Stimulated activated naive CD8-positive, alpha-beta T cell treated with anti-CD3 and anti-CD28 coated beads, Interleukin-15, Interleukin-2, amounts not matched to agents 100 U/mL and 50 U/mL, for 24 hours (primary cell): ENCODE data around the gene C1orf174.
A peak's percentile ranks its signal among the peaks of the same experiment; 100 is the strongest.

Experiments used
- ATAC-seq: fragments of 150-1000 bp; cut with Tn5 transposase; one replicate; pipeline ENCODE4 v1.10.0; 2021
- DNase-seq: peaks from one replicate; pipeline ENCODE4 v3.0.0; 2021

The C1orf174 gene

DNA sequence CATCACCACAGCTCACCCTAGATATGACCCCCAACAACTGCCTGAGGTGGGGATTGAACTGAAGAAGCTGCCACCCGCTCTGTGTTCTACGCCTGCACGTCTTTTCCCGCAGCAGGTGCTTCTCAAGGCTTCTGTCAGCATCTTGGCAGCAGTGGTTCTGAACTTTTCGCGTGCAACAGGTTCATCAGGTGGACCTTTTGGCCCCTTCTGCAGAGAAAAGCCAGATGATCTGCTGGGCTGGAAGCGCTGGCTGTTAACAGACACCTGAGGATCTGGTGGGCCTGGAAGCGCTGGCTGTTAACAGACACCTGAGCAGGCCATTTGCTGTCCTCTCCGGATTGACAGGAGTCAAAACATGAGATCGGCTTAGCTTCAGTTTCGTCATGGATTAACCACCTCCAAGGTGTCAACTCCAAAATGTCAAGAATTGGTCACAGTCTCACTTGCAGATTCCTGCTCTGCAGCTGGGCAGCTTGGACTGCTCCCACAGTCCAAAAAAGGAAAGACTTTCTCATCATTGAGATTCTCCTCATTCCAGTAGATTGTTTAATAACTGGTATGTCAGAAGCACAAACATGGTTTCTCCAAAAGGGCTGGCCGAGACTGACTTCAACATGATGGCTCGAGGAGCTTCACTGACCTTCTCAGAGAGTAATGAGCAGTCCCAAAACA, 4.7 kb downstream of the C1orf174 start:
- DNase-seq (no peak), ATAC-seq (no peak)

DNA sequence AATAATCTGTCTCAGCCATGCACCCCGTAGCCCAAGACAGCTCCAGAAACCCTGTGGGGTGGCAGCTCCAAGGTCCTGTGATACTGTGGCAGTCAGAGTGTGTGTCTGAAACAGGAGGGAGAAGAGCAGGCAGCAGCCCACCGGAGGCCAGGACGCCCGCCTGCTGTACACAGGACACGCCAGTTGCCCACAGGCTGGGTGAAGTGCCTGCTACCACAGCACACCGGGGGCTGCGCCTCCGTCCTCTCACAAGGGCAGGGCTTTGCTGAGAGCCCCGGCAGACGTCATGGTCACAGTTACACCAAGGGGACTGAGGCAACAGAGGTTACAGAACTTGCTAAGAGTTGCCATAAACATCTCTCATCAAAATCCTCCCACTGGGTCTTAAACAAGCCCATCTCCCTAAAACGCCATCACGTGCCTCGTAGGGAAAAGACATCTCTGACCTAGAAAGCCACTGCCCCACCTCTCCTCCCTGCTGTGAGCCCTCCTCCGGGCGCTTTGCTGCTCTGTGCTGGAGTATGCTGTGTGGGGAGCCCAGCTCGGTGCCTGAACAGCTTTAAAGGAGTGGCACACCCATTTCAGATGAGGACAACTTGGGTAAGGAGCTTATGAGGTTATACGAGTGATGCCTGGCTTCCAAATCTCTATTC, 5.3 kb downstream of the C1orf174 start:
- DNase-seq (no peak), ATAC-seq (no peak)

- DNase-seq (no peak), ATAC-seq (no peak)
These were observed 6.9 kb downstream of the C1orf174 start for GRCh38 chr1:3893190-3893589.

DNA sequence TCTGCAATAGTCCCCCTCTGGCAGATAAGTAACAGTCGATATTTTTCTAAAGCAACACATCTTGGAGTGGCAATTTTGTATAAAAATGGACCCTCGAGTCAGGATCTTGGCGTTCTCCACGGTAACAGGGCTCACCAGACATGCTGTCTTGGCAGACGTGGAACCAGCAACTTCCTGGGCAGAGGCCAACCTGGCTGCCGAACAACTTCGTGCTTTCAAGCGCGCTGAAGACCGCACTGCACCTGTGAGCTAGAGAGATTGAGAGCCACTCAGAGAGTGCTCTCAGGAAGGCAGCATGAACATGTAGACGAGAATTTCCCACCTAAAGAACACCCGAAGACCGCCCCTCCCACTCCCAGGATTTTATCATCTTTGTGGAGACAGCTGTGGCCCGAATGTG, 7.3 kb downstream of the C1orf174 start:
- ATAC-seq = no peak
- DNase-seq = no peak

DNA sequence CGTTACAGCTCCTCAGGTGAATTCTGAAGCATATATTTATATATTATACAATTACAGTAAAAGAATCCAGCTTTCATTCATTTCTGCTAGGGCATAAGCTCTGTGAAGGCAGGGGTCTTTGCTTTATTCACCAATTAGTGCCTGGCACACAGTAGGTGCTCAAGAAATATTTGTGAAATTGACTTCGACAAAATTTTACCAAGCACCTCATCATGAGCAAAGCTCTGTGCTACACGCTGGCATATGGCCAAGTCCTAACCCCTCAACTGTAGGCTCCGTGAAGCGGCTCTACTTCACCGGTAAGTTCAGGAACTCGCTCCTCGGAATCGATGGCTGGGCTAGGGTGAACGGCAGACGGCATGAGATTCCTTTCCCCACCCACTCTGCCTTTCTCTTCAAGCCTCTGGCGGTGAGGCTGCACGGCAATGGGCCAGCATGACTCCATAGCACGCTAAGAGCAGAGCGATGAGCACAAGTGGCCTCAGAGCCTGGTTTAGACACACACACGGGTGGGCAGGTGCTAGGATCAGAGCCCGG, 8.7 kb downstream of the C1orf174 start:
- no peak for ATAC-seq
- DNase-seq = no peak

- ATAC-seq (peak; percentile 77), DNase-seq (no peak)
These were observed 9.4 kb downstream of the C1orf174 start for GRCh38 chr1:3890389-3891328.

DNA sequence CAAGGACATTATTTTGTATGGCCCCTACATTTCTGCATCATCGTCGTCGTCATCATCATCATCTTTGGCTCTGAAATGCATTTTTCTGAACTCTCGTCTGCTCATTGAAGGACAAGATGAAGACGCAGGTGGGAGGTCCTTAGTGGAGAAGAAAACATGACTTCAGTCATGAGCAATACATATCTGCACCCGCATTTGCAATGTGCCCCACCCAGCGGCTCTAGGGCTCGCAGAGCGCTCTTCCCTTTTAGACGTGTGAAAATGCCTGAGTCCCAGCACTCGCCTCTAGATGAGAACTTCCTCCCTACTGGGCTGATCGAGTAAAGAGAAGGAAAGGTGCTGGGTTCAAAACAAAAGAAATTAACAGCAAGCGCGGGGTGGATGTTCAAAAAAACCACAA, 10.1 kb downstream of the C1orf174 start:
- DNase-seq = no peak

GRCh38 chr1:3888301-3888700, 11.8 kb downstream of the C1orf174 start:
- DNase-seq = no peak
- no peak for ATAC-seq

More for the DNA sequence above, 10.1 kb downstream of the C1orf174 start:
- no peak for ATAC-seq

DNA sequence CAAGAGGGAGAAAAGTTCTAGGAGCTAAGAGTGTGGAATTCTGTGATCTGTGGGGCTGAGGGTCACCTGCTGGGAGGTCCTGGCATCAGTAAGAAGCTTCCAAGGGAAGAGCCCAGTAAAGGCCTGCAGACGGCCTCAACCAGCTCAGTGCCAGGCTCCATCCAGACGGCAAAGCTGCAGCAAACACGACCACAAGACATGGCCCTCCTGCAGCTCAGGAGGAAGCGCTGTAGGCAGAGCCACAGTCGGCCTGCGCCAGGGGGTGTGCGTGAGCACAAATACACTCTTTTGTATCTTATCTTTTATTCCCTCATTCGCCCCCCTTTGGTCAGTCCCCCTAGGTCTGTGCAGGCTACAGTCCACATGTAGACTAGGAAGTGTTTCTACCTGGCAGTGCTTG, 13.4 kb downstream of the C1orf174 start:
- DNase-seq (no peak), ATAC-seq (no peak)

- no peak for ATAC-seq
- no peak for DNase-seq
These were observed 13.9 kb downstream of the C1orf174 start for GRCh38 chr1:3886106-3886670.

DNA sequence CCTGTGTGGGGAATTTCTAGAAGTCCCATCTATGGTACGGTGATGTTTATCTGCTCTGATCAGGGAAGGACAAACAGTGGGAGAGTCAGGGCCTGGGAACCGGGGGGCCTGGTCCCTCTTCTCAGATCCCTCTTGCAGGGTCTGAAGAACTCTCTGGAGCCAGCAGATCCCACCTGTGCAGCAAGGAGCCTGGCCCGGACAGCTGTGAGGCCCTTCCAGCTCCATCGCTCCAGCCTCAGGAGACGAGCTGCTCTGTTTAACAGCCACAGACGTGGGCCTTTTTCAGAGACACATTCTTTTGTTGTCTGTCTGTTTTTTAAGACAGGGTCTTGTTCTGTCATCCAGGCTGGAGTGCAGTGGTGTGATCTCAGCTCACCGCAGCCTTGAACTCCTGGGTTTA, 14.5 kb downstream of the C1orf174 start:
- DNase-seq (no peak), ATAC-seq (no peak)

DNA sequence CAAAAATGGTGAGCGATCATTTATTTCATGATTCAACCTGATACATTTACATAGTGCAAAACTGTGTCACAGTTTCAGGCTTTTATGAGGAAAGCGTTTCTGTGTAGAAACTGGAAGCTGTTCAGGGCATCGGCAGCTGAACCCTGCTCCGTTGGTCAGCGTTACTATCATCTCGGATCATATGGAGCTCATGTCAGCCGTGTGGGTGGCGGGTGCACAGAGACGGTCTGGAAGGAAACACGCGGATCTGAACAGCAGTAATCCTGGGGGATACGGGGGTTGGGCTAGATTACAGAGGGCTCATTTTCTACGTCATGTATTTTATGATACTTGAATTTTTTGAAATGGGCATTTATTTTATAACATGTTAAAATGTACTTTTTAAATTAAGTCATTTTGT, 15.1 kb downstream of the C1orf174 start:
- ATAC-seq (no peak), DNase-seq (no peak)

DNA sequence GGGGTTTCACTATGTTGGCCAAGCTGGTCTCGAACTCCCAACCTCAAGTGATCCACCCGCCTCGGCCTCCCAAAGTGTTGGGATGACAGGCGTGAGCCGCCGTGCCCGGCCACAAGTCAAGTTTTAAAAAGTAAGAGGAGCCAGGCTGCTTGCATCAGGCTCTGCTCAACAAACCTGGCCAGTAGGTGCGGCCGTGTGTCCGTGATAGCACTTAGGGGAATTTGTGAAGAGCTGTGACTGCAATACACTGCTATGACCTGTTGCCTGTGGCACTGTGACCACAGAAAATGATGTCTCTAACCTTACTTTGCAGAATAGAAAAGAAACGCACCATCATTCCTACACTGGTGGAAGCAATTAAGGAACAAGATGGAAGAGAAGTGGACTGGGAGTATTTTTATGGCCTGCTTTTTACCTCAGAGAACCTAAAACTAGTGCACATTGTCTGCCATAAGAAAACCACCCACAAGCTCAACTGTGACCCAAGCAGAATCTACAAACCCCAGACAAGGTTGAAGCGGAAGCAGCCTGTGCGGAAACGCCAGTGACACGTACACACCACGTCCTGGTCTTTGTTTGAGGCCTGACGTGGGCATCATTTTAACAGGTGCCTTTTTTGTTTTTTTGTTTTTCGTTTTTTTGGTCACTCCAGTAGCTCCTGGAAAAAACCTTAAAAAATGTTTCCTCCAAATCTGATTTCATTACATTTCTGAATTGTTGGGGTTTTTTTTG, 16.7 kb downstream of the C1orf174 start:
- no peak for ATAC-seq
- no peak for DNase-seq

GRCh38 chr1:3881193-3881480, 18.9 kb downstream of the C1orf174 start:
- ATAC-seq (no peak), DNase-seq (no peak)

DNA sequence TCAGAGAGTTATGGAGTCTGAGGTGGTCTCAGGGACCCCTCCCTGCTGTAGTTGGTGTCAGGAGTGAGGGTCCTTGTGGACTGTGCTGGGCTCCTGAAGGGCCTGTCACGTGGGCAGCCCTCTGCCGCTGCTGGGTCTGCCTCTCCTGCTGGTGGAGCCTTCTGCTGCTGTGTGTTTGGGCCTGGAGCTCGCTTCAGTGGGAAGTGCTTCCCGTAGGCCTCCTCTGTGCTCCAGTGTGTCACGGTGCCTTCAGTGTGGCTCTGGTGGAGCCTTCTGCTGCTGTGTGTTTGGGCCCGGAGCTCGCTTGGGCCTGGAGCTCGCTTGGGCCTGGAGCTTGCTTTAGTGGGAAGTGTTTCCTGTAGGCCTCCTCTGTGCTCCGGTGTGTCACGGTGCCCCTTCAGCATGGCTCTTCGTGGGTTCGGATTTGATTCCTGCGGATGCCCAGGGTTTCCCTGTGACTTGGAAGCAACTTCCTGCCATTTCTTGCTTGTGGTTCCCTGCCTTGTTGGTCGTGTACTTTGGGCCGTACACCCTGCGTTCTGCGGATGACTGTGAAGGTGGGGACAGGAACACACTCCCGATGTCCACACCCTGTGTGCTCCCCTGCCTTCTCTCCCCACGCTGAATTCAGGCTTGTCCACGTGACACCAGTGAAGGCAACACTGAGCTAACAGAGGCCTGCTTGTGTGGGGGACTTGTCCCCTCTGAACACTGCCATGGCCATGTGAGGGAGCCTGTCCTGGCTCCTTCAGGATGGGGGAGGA, 19.5 kb downstream of the C1orf174 start:
- ATAC-seq = no peak
- DNase-seq = no peak

DNA sequence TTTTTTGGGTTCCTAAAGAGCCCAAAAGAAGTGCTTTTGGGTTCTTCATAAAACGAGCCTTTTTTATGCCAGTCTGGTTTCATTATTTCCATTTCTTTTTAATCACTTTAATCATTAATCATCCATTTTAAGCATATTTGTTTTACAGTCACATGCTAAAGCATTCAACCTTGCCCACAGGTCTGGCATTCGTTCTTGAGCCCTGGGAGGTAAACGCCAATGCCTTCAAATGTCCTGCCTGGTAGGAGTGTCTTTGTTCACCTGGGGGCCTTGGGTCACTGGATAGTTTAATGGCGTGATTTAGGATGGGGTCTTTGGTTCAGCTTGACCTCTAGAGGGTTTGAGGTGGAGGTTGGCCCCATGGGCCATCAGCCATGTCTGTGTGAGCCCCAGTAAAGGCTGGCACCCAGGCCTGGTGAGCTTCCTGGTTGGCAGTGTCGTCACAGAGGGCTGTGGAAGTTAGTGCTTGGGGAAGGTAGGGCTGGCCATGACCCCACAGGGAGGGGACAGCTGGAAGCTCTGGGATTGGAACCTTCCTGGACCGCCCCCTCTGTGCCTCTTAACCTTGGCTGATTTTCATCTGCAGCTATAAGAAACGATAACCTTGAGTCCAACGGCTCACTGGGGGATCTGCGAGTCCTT, 20.2 kb downstream of the C1orf174 start:
- ATAC-seq = no peak
- DNase-seq = no peak

DNA sequence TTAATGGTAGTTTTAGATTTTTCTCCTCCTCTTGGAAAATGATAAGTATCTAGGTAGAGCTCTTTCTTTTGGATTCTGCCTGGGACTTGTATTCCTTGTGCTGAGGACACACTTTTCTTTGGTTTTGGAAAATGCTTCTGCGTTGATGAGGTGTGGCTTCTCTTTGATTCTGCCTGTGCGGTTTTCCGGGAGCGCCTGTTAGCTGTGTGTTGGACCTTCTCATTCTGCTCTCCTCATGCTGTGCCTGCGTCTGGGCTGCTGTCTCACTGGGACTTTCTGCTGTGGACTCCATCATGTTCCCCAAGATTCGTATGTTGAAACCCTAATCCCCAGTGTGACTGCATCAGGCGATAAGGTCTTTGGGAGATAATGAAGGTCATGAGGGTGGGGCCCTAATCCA, 21.0 kb downstream of the C1orf174 start:
- ATAC-seq (no peak), DNase-seq (no peak)

GRCh38 chr1:3876716-3877115, 23.4 kb downstream of the C1orf174 start:
- DNase-seq = no peak
- ATAC-seq = no peak

DNA sequence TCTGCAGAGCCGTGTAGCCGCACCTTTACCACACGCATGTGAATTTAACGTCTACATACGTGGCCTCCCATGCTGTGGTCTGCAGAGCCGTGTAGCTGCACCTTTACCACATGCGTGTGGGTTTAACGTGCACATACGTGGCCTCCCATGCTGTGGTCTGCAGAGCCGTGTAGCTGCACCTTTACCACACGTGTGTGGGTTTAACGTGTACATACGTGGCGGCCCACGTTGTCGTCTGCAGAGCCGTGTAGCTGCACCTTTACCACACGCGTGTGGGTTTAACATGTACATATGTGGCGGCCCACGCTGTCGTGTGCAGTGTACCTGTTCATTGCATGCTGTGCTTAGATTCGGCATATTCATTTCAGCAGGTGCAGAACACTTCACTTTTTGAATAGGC, 25.3 kb downstream of the C1orf174 start:
- ATAC-seq (no peak), DNase-seq (no peak)

- DNase-seq (no peak), ATAC-seq (no peak)
These were observed 27.5 kb downstream of the C1orf174 start for GRCh38 chr1:3872546-3872945.

GRCh38 chr1:3871451-3871805, 28.6 kb downstream of the C1orf174 start:
- ATAC-seq = no peak
- no peak for DNase-seq
